Measurements from ENCODE around the gene RPS2. TPM values are rescaled to one million over a fixed set of nuclear protein-coding genes. Genes with fewer than 3 reads are reported as not detected.

RPS2 gene
- total and polyA plus RNA-seq, 2 of the 8 experiments (the other 6 are each of a cell fraction or from before 2014, with no cell fraction given): 4,042 to 16,783 TPM

- Histone ChIP-seq H3K9ac (replicated peaks in 1 of 4; ENCODE audit: extremely low read depth in 1 of 4, low read depth in 3 of 4, low read length in 3 of 4) (peak within 1 kb of the TSS; percentile 79 to 83 (median 80)), H3K23ac (ENCODE audit: insufficient read length) (no peak within 1 kb of the TSS), H3K4ac (replicated peaks; ENCODE audit: insufficient read length, low read depth, low read length) (peak within 1 kb of the TSS; percentile 96), H2AK5ac (ENCODE audit: low read depth, low read length) (peak within 1 kb of the TSS; percentile 53), H3K79me1 (ENCODE audit: low read depth, low read length) (peaks cover 9% of the 10 kb centered on the region; the same call in 1 of the 2 replicates), H2BK20ac (ENCODE audit: low read length) (no peak within 1 kb of the TSS), H2BK120ac (replicated peaks; ENCODE audit: low read depth, low read length) (peak within 1 kb of the TSS; percentile 51), H4K20me1 (replicated peaks in 1 of 2; ENCODE audit: control insufficient read depth in 1 of 2, insufficient read depth in 2 of 2, low read length in 2 of 2) (peaks cover 15 to 36% of the 10 kb centered on the region in 2 experiments), H2BK12ac (ENCODE audit: low read depth, low read length) (no peak within 1 kb of the TSS), H3K36me3 (ENCODE audit: control insufficient read depth in 2 of 4, insufficient read depth in 4 of 4, low read length in 3 of 4) (0 out of 8 replicates have a peak, but pooled peaks cover 0 to 2% (median 0%) of the 10 kb centered on the region in 4 experiments), H2BK15ac (ENCODE audit: low read length) (peak within 1 kb of the TSS; percentile 36; the same call in 1 of the 2 replicates), H3K79me2 (ENCODE audit: control insufficient read depth in 1 of 2, insufficient read depth in 2 of 2, low read length in 2 of 2) (peaks cover 22 to 43% of the 10 kb centered on the region in 2 experiments; a peak in 3 of 4 replicates), H3K14ac (ENCODE audit: insufficient read length) (peak within 1 kb of the TSS; percentile 67), H3K18ac (ENCODE audit: extremely low read depth, low read length) (peak within 1 kb of the TSS; percentile 98), H2AFZ (ENCODE audit: low read length) (peak within 1 kb of the TSS; percentile 4), H3K27ac (ENCODE audit: low read depth, low read length) (peak within 1 kb of the TSS; percentile 61), H3K9me3 (ENCODE audit: insufficient read depth in 2 of 2, low read depth in 1 of 2, low read length in 1 of 2) (no peaks in the 10 kb centered on the region), H3K4me3 (ENCODE audit: extremely low read depth in 1 of 4, insufficient read depth in 2 of 4, low read depth in 3 of 4, low read length in 4 of 4) (peak within 1 kb of the TSS; percentile 66 to 95 (median 83)), H3K23me2 (ENCODE audit: low read depth, low read length) (peaks cover 12% of the 10 kb centered on the region; the same call in 1 of the 2 replicates), H3K4me2 (ENCODE audit: insufficient read depth in 1 of 2, low read depth in 2 of 2, low read length in 2 of 2) (peak within 1 kb of the TSS; percentile 89 to 92), H4K5ac (ENCODE audit: insufficient read length, low read depth, low read length) (peak within 1 kb of the TSS; percentile 96), H4K8ac (ENCODE audit: extremely low read depth, insufficient read depth, low read length) (peak within 1 kb of the TSS; percentile 84), H3K27me3 (replicated peaks in 1 of 4; ENCODE audit: control insufficient read depth in 3 of 4, extremely low read depth in 1 of 4, insufficient read depth in 3 of 4, low read length in 3 of 4) (no peaks in the 10 kb centered on the region), H3K4me1 (replicated peaks in 1 of 4; ENCODE audit: control insufficient read depth in 3 of 4, insufficient read depth in 4 of 4, low read length in 3 of 4) (peaks cover 3 to 26% (median 15%) of the 10 kb centered on the region in 4 experiments), H2BK5ac (ENCODE audit: low read depth, low read length) (peak within 1 kb of the TSS; percentile 79), H3K56ac (replicated peaks; ENCODE audit: insufficient read length, low read depth, low read length) (peak within 1 kb of the TSS; percentile 3), H4K91ac (replicated peaks; ENCODE audit: insufficient read length, low read length) (peak within 1 kb of the TSS; percentile 98)
- CTCF ChIA-PET (ENCODE audit: partially characterized antibody): no interaction called here
- DNase-seq (ENCODE audit: low read depth in 1 of 2, low spot score in 2 of 2): peak in 1 of 2 experiments; percentile 82
- no peak for FAIRE-seq
- 7% methylated on average over 34 of the region's 52 CpGs; no CpG with 5 or more reads in 1 of the 2 experiments for WGBS, 2 experiments (ENCODE audit: extremely low coverage in 1 of 2, insufficient coverage in 1 of 2, insufficient read length in 1 of 2, insufficient replicate concordance in 2 of 2, low coverage in 1 of 2, low lambda C conversion rate in 2 of 2, missing lambda C conversion rate in 1 of 2)
- POLR2A ChIA-PET (ENCODE audit: partially characterized antibody): interaction anchor here (0.6 to 2.8 kb wide), 8 partner anchors 13 to 145 kb away, joined by 3 to 17 read pairs (median 6); partner anchors contain the start of genes RPS2, TBL3 and TRAF7
- no peak for TF ChIP-seq TEAD4 (IDR thresholded peaks at IDR 0.05; ENCODE audit: low read depth, low read length)
- no peak for TF ChIP-seq CTCF (IDR thresholded peaks at IDR 0.05; ENCODE audit: control extremely low read depth in 1 of 3, insufficient read depth in 1 of 3, low read depth in 1 of 3, low read length in 3 of 3)
- TF ChIP-seq USF2 (IDR thresholded peaks at IDR 0.05; ENCODE audit: low read length): no peak; the same call in 1 of the 2 replicates
- no peak for TF ChIP-seq NANOG (IDR thresholded peaks at IDR 0.05; ENCODE audit: insufficient read depth, low read depth, low read length, poor library complexity, severe bottlenecking)
- peak; percentile 64 for TF ChIP-seq ASH2L (IDR thresholded peaks at IDR 0.05; ENCODE audit: low read length)
- peak in 1 of 2 experiments; percentile 71; a peak in 1 of 4 replicates for TF ChIP-seq HDAC2 (IDR thresholded peaks at IDR 0.05; ENCODE audit: borderline replicate concordance in 1 of 2, low read depth in 2 of 2, low read length in 2 of 2)
- TF ChIP-seq CEBPB (IDR thresholded peaks at IDR 0.05; ENCODE audit: low read depth, low read length): no peak
These were observed 45.3 kb upstream of the RPS2 start, which contains the start of gene ZNF598 for GRCh38 chr16:2009791-2010510. Gene ZNF598 (minus strand): TSS chr16:2009821.

All from H1 (cell line).